ENCODE measurements around the gene NUP93.
"Not testable (repeated sequence)": the region's sequence is repeated elsewhere in the genome, so short reads cannot be mapped to it uniquely, and the experiment has no call there.

Gene NUP93

DNA sequence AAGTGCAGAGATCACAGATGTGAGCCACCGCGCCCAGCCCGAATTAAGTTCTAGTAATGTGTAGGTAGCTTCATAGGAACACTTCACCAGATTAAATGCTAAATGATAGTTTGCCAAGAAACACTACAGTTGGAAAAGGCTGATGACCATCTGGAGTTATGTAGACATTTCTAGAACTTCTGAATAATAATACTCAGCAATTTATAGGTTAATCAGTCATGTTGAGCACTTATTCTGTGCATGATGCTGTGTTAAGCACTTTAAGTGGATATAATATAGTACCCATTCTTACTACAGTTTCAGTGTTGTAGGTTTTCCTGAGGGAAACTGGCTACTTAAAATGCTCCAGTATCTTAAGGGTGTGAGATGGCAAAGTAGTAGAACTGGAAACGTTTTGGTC is 45.2 kb downstream of the NUP93 start:
- DNase-seq (ENCODE audit: low read depth in 2 of 3, low spot score in 2 of 3), result no peak

DNA sequence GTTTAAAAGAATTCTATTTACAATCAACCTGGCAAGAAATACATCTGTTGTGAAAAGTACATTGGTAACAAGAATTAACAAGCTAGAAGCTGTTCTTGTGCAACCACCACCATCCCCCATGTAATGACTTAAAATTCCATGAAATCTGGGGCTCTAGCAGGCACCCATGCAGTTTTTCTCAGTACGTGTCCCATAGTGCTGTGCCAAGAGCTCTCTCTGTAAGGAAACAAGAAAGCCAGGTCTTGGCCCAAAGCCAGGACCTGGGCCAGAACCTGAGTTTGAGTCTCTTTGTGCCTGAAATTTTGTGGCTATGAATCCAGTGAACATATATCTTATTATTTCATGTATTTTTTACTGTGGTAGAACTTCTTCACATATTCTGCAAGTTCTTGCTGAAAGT is 46.6 kb downstream of the NUP93 start:
- no peak for DNase-seq (ENCODE audit: low read depth in 2 of 3, low spot score in 2 of 3)

- no peak for DNase-seq (ENCODE audit: low read depth in 2 of 3, low spot score in 2 of 3)
Observed at GRCh38 chr16:56777001-56777400, 47.1 kb downstream of the NUP93 start.

DNA sequence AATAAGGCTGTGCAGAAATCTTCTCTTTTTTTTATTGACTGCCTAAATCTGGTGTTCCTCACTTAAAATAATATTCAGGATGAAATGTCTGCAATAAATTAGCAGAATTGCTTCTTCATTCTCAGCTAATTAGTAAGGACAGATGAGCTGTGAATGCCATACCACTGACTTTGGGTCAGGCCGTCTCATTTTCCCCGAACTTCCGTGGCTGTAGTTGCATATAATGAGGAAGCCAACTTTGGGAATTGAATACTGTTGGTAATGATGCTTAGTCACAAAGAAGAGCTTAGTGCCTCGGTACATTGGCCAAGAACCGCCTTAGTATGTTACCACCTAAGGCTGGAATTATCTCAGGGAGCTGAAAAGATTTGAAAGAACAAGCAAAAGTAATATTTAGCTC is 47.6 kb downstream of the NUP93 start:
- no peak for DNase-seq (ENCODE audit: low read depth in 2 of 3, low spot score in 2 of 3)

GRCh38 chr16:56779906-56780305 is 50.0 kb downstream of the NUP93 start:
- DNase-seq (ENCODE audit: low read depth in 2 of 3, low spot score in 2 of 3), result no peak

GRCh38 chr16:56780646-56781045 is 50.7 kb downstream of the NUP93 start:
- DNase-seq (ENCODE audit: low read depth in 2 of 3, low spot score in 2 of 3), result no peak

DNA sequence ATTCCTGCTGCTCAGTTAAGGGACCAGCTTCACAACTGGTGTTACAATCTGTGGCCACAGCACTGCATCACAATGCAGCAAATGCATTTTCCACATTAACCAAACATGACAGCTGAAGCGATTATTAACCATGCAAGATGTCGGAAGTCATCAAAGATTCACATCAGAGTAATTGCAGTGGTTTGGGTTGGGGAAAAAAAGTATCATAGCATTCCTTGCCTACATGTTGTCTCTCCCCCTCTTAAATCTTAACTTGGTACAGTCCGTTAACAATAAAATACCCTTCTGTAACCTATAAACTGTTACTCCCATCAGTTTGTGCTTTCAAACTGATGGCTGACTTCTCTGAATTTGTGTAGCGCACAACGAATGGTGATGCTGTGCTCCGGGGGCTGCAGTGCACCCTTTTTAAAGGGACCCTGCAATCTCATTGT is 51.6 kb downstream of the NUP93 start:
- DNase-seq (ENCODE audit: low read depth in 2 of 3, low spot score in 2 of 3), result no peak

- DNase-seq (ENCODE audit: low read depth in 2 of 3, low spot score in 2 of 3), result no peak
Observed at GRCh38 chr16:56783344-56783743, 53.4 kb downstream of the NUP93 start.

GRCh38 chr16:56785317-56785716 is 55.4 kb downstream of the NUP93 start:
- no peak for DNase-seq (ENCODE audit: low read depth in 2 of 3, low spot score in 2 of 3)

DNA sequence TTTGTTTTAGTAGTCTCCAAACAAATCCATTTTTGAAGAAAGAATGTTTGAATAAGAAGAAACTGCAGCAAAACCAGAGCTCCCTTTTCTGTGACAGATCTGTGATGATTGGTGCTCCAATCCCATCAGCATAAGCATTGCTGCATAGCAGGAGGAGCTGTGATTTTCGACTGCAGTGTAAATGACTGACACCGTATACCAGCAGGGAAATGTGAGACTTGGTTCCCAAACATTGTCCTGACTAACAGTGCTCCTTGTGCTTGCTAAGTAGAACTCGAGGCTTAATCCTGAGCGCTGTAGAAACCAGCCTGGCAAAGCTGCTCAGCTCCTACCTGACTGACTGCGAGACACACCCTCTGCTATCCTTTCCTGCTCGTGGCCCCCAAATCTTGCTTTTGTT is 57.2 kb downstream of the NUP93 start:
- no peak for DNase-seq (ENCODE audit: low read depth in 2 of 3, low spot score in 2 of 3)

DNA sequence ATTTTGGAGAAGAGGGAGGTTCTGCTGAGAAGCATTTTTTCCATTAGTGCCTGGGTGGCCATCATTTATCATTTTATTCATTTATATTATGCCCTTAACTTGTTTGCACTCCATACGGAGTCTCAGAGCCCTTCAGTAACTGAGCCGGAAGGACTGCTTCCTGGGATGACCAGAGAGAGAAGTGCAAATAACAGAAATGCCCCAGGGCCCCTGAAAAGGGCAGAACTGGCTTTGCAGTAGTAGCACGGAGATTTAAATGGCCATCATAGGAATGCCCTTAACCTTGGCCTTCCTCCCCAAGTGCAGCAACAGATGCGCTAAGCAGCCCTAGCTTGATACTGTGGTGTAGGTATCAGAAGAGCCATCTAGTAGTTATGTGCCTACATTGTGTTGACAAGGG is 58.5 kb downstream of the NUP93 start:
- no peak for DNase-seq (ENCODE audit: low read depth in 2 of 3, low spot score in 2 of 3)

- DNase-seq (ENCODE audit: low read depth in 2 of 3, low spot score in 2 of 3), result no peak
Observed at GRCh38 chr16:56789360-56789759, 59.4 kb downstream of the NUP93 start.

DNA sequence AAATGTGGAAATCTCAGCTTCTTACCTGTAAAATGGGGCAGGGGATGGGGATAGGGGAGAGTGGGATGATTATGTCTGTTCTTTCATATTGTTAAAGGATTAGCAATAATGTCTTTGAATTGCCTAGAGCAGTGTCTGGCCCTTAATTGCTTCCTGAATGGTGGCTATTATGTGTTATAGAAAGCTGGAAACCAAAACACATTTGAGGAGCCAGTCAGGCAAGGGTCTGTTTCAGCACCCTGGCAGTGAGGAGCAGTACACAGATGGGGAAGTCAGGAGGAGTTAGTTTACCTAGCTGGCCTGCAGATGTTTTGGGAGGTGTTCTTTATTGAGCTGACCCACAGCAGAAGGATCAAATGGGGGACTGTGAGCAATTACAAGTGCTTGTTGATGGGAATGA is 63.0 kb downstream of the NUP93 start:
- DNase-seq (ENCODE audit: low read depth in 2 of 3, low spot score in 2 of 3), result no peak

DNA sequence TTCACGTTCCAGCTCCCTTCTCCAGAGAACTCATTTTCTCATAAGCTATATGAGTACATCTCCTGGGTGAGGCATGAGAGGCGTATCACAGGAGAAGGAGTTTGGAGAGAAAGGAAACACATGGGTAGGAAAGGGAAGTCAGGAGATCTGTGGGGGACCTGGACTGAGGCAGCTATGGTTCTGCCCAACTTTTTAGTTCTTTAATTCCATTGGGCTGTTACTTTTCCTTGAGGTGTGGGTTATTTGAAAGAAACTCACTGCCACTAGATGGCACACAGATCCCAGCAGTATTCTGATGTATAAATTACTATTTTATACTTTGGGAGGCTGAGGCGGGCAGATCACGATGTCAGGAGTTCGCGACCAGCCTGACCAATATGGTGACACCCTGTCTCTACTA is 63.6 kb downstream of the NUP93 start:
- no peak for DNase-seq (ENCODE audit: low read depth in 2 of 3, low spot score in 2 of 3)

DNA sequence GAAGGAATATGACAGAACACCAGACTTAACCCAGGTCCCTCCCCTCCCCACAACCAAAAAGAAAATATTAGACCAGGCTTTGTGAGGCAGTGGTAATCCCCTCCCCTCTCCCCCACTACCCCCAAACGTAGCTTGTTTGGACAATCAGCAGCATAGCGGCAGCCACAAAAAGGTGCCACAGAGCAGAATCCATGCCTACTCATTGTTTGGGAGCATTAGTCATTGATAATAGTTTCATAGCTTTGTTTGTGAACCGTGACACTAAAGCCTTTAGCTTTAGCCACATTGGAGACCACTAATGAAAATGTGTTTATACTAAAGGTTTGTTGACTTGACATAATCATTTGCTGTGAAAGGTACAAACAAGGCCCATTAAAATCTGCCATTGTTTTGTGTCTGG is 65.1 kb downstream of the NUP93 start:
- no peak for DNase-seq (ENCODE audit: low read depth in 2 of 3, low spot score in 2 of 3)

GRCh38 chr16:56797038-56797437 is 67.1 kb downstream of the NUP93 start:
- not testable (repeated sequence) for DNase-seq (ENCODE audit: low read depth in 2 of 3, low spot score in 2 of 3)

GRCh38 chr16:56797861-56798260 is 67.9 kb downstream of the NUP93 start:
- DNase-seq (ENCODE audit: low read depth in 2 of 3, low spot score in 2 of 3), result no peak

- DNase-seq (ENCODE audit: low read depth in 2 of 3, low spot score in 2 of 3), result no peak
Observed at GRCh38 chr16:56798955-56799354, 69.0 kb downstream of the NUP93 start.

- DNase-seq (ENCODE audit: low read depth in 2 of 3, low spot score in 2 of 3), result no peak
Observed at GRCh38 chr16:56800355-56800754, 70.4 kb downstream of the NUP93 start.

DNA sequence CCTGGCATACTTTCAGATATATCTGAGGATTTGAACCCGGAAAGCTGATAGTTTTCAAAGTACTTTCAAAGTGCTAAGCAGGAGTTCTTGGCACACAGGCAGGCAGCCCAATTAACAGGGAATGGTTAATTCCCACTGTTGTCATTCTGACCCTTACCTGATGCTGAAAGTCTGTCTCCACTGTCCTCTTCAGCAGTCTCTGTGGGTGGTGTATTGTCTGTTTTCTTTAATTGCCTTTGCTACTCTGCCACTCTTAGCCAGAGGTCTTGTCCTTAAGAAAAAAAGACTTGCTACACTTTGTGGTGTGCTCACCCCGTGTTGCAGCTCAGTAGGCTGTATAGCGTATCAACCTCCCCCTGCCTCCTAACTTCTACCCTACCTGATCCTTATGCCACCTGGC is 71.8 kb downstream of the NUP93 start:
- no peak for DNase-seq (ENCODE audit: low read depth in 2 of 3, low spot score in 2 of 3)

- no peak for DNase-seq (ENCODE audit: low read depth in 2 of 3, low spot score in 2 of 3)
Observed at GRCh38 chr16:56807011-56807675, 77.2 kb downstream of the NUP93 start.

DNA sequence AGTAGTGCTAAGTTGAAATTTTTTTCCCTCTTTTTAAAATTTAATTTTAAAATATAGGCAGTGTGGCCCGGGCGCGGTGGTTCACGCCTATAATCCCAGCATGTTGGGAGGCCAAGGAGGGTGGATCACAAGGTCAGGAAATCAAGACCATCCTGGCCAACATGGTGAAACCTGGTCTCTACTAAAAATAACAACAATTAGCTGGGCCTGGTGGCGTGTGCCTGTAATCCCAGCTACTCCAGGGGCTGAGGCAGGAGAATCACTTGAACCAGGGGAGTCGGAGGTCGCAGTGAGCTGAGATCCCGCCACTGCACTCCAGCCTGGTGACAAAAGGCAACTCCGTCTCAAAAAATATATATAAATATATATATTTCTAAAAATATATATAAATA is 77.7 kb downstream of the NUP93 start:
- not testable (repeated sequence) for DNase-seq (ENCODE audit: low read depth in 2 of 3, low spot score in 2 of 3)

DNA sequence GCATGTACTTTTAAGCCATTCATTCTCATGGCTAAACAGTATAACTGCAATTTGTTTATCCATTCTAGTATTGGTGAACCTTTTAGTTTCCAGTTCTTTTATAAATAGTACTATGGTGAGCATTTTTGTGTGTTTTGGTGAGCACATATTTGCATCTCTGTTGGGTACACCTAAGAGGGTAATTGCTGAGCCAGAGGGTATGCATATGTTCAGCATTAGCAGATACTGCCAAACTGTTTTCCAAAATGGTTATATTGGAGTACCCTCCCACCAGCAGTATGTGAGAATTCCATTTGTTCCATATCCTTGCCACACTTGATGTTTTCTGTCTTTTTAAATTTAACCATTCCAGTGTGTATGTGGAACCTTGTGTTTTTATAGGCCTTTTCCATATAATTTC is 81.0 kb downstream of the NUP93 start:
- DNase-seq (ENCODE audit: low read depth in 2 of 3, low spot score in 2 of 3), result no peak

DNA sequence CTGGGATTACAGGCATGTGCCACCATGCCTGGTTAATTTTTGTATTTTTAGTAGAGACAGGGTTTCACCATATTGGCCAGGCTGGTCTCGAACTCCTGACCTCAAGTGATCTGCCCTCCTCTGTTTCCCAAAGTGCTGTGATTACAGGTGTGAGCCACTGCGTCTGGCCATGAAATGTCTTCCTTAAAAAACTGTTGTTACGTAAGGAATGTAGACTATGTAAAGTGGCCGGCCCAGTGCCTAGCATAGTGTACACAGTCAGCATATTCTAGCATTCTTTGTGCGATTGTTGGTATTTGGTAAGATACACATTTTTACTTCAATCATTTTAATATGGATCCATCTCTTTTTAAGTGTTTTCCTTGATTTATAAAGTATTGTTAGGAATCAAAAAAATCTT is 81.7 kb downstream of the NUP93 start:
- DNase-seq (ENCODE audit: low read depth in 2 of 3, low spot score in 2 of 3), result not testable (repeated sequence)

All from activated CD8-positive, alpha-beta memory T cell treated with anti-CD3 and anti-CD28 coated beads for 48 hours (primary cell).